ENCODE data around the gene MKRN2.

MKRN2 gene

GRCh38 chr3:12557473-12558100, 700 bp downstream of the MKRN2 start:
- DNase-seq = no peak

- DNase-seq = no peak
Measured at GRCh38 chr3:12558706-12559105, 1.8 kb downstream of the MKRN2 start.

GRCh38 chr3:12559520-12559919, 2.6 kb downstream of the MKRN2 start:
- DNase-seq = no peak

GRCh38 chr3:12560505-12561190, 3.8 kb downstream of the MKRN2 start:
- no peak for DNase-seq

- no peak for DNase-seq
Measured at GRCh38 chr3:12561397-12561796, 4.5 kb downstream of the MKRN2 start.

- no peak for DNase-seq
Measured at GRCh38 chr3:12562451-12562850, 5.6 kb downstream of the MKRN2 start.

- DNase-seq = no peak
Measured at GRCh38 chr3:12566976-12567375, 10.1 kb downstream of the MKRN2 start.

GRCh38 chr3:12568747-12569146, 11.9 kb downstream of the MKRN2 start:
- no peak for DNase-seq

GRCh38 chr3:12569836-12570235, 12.9 kb downstream of the MKRN2 start:
- no peak for DNase-seq

- no peak for DNase-seq
Measured at GRCh38 chr3:12571986-12572385, 15.1 kb downstream of the MKRN2 start.

- DNase-seq = no peak
Measured at GRCh38 chr3:12574131-12574530, 17.2 kb downstream of the MKRN2 start.

- no peak for DNase-seq
Measured at GRCh38 chr3:12574661-12575060, 17.8 kb downstream of the MKRN2 start.

GRCh38 chr3:12577379-12577778, 20.5 kb downstream of the MKRN2 start:
- DNase-seq = no peak

GRCh38 chr3:12578742-12579141, 21.9 kb downstream of the MKRN2 start:
- DNase-seq = no peak

- no peak for DNase-seq
Measured at GRCh38 chr3:12579456-12579855, 22.6 kb downstream of the MKRN2 start.

GRCh38 chr3:12579905-12580304, 23.0 kb downstream of the MKRN2 start:
- no peak for DNase-seq

- no peak for DNase-seq
Measured at GRCh38 chr3:12582730-12583129, 25.8 kb downstream of the MKRN2 start.

- no peak for DNase-seq
Measured at GRCh38 chr3:12583280-12583679, 26.4 kb downstream of the MKRN2 start.

GRCh38 chr3:12584083-12584482, 27.2 kb downstream of the MKRN2 start:
- no peak for DNase-seq

GRCh38 chr3:12585181-12585580, 28.3 kb downstream of the MKRN2 start:
- no peak for DNase-seq

- DNase-seq = no peak
Measured at GRCh38 chr3:12585970-12586369, 29.1 kb downstream of the MKRN2 start.

- DNase-seq = no peak
Measured at GRCh38 chr3:12586403-12586802, 29.5 kb downstream of the MKRN2 start.

GRCh38 chr3:12588039-12589009, 31.4 kb downstream of the MKRN2 start:
- no peak for DNase-seq

GRCh38 chr3:12590096-12590495, 33.2 kb downstream of the MKRN2 start:
- no peak for DNase-seq
